Measurements from ENCODE around the gene SLIT1. TPM values are rescaled to one million over a fixed set of nuclear protein-coding genes. Genes with fewer than 3 reads are reported as not detected.

Gene SLIT1
- total RNA-seq, 1 donor from 2014 or later, result 25.5 TPM

GRCh38 chr10:97127509-97127908 is 58.2 kb downstream of the SLIT1 start:
- Mint-ChIP-seq H3K4me1 (ENCODE audit: low read depth) (peaks cover 1% of the 10 kb centered on the region), H3K4me3 (ENCODE audit: low read depth) (no peak overlapping the region)

GRCh38 chr10:97124211-97124610 is 61.5 kb downstream of the SLIT1 start:
- no peak for TF ChIP-seq CTCF (IDR thresholded peaks at IDR 0.05; ENCODE audit: unreplicated experiment)
- Mint-ChIP-seq H3K27ac (no peak overlapping the region), H3K27me3 (no peaks in the 10 kb centered on the region), H3K9me3 (ENCODE audit: low read depth) (no peaks in the 10 kb centered on the region), H3K4me3 (ENCODE audit: low read depth) (no peak overlapping the region), H3K36me3 (ENCODE audit: insufficient read depth) (peaks cover 1% of the 10 kb centered on the region), H3K4me1 (ENCODE audit: low read depth) (no peaks in the 10 kb centered on the region)
- no peak for DNase-seq (ENCODE audit: low spot score, unreplicated experiment)

More at GRCh38 chr10:97127509-97127908, 58.2 kb downstream of the SLIT1 start:
- TF ChIP-seq CTCF (IDR thresholded peaks at IDR 0.05; ENCODE audit: unreplicated experiment), result no peak
- Mint-ChIP-seq H3K27me3 (no peaks in the 10 kb centered on the region), H3K9me3 (ENCODE audit: low read depth) (no peaks in the 10 kb centered on the region), H3K27ac (no peak overlapping the region), H3K36me3 (ENCODE audit: insufficient read depth) (peaks cover 1% of the 10 kb centered on the region)
- DNase-seq (ENCODE audit: low spot score, unreplicated experiment), result no peak

GRCh38 chr10:97123765-97124164 is 62.0 kb downstream of the SLIT1 start:
- Mint-ChIP-seq H3K27me3 (no peaks in the 10 kb centered on the region), H3K4me3 (ENCODE audit: low read depth) (no peak overlapping the region), H3K9me3 (ENCODE audit: low read depth) (no peaks in the 10 kb centered on the region), H3K4me1 (ENCODE audit: low read depth) (no peaks in the 10 kb centered on the region), H3K36me3 (ENCODE audit: insufficient read depth) (peaks cover 1% of the 10 kb centered on the region), H3K27ac (no peak overlapping the region)
- no peak for TF ChIP-seq CTCF (IDR thresholded peaks at IDR 0.05; ENCODE audit: unreplicated experiment)
- DNase-seq (ENCODE audit: low spot score, unreplicated experiment), result no peak

- no peaks in the 10 kb centered on the region for H3K4me1 Mint-ChIP-seq (ENCODE audit: low read depth)
- no peak overlapping the region for H3K4me3 Mint-ChIP-seq (ENCODE audit: low read depth)
- no peak for DNase-seq (ENCODE audit: low spot score, unreplicated experiment)
- no peak for TF ChIP-seq CTCF (IDR thresholded peaks at IDR 0.05; ENCODE audit: unreplicated experiment)
- no peaks in the 10 kb centered on the region for H3K9me3 Mint-ChIP-seq (ENCODE audit: low read depth)
- H3K36me3 Mint-ChIP-seq (ENCODE audit: insufficient read depth), result no peaks in the 10 kb centered on the region
- H3K27me3 Mint-ChIP-seq, result no peaks in the 10 kb centered on the region
- H3K27ac Mint-ChIP-seq, result no peak overlapping the region
These were observed 64.7 kb downstream of the SLIT1 start for GRCh38 chr10:97121041-97121440.

- H3K27ac Mint-ChIP-seq, result no peak overlapping the region
These were observed 65.4 kb downstream of the SLIT1 start for GRCh38 chr10:97120370-97120769.

More at GRCh38 chr10:97120370-97120769, 65.4 kb downstream of the SLIT1 start:
- TF ChIP-seq CTCF (IDR thresholded peaks at IDR 0.05; ENCODE audit: unreplicated experiment), result no peak
- H3K4me1 Mint-ChIP-seq (ENCODE audit: low read depth), result no peaks in the 10 kb centered on the region
- H3K4me3 Mint-ChIP-seq (ENCODE audit: low read depth), result no peak overlapping the region
- no peaks in the 10 kb centered on the region for H3K36me3 Mint-ChIP-seq (ENCODE audit: insufficient read depth)
- H3K9me3 Mint-ChIP-seq (ENCODE audit: low read depth), result no peaks in the 10 kb centered on the region
- DNase-seq (ENCODE audit: low spot score, unreplicated experiment), result no peak
- no peaks in the 10 kb centered on the region for H3K27me3 Mint-ChIP-seq
